Muscle layer of duodenum (tissue), 2 donors: ENCODE data around the gene ZNF444.

Source experiments
- H3K27ac ChIP-seq: one replicate; pipeline ENCODE4 v1.7.0; 2013; ENCODE audit warnings: mild to moderate bottlenecking, low read length
- H3K27me3 ChIP-seq: one replicate; pipeline ENCODE4 v1.7.0; 2013; ENCODE audit warnings: low read depth, mild to moderate bottlenecking, control low read depth, low read length
- H3K36me3 ChIP-seq, 2 donors: one replicate each; pipeline ENCODE4 v1.7.0; 2013; ENCODE audit warnings: low read length in 2 of 2, control low read depth in 1 of 2, mild to moderate bottlenecking in 1 of 2; ENCODE audit not compliant: insufficient read depth in 2 of 2, control insufficient read depth in 1 of 2
- H3K4me1 ChIP-seq, 2 donors: one replicate each; pipeline ENCODE4 v1.7.0; 2013; ENCODE audit warnings: low read length in 2 of 2, mild to moderate bottlenecking in 2 of 2, control low read depth in 1 of 2, moderate library complexity in 1 of 2; ENCODE audit not compliant: insufficient read depth in 2 of 2, control insufficient read depth in 1 of 2
- H3K4me3 ChIP-seq, 2 donors: one replicate each; pipeline ENCODE4 v1.7.0; 2013; ENCODE audit warnings: low read length in 2 of 2, low read depth in 1 of 2, mild to moderate bottlenecking in 1 of 2
- H3K9me3 ChIP-seq, 2 donors: one replicate each; pipeline ENCODE4 v1.7.0; 2013; ENCODE audit warnings: low read length in 2 of 2, control low read depth in 1 of 2, mild to moderate bottlenecking in 1 of 2; ENCODE audit not compliant: control insufficient read depth in 1 of 2
- donor health status: healthy.

The ZNF444 gene

DNA sequence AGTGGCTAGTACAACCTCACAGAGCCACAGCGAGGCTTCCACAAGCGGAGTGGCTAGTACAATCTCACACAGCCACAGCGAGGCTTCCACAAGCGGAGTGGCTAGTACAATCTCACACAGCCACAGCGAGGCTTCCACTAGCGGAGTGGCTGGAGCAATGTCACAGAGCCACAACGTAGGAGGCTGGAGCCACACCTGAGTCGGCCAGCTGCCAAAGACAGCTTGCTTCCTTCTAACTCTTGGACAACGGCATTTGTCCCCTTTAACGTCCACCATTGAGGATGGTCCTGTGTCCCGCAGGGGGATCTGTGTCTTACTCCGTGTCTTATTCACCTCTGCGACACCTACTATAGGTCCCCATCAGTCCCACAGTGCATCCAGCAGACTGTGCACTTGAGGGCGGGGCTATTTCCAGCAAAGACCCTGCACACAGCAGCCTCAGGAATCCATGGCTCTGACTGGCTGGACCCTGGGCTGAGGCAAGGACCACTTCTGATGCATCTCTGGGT, 23.7 kb upstream of the ZNF444 start:
- H3K9me3 ChIP-seq = no peaks in the 10 kb centered on the region
- H3K36me3 ChIP-seq = no peaks in the 10 kb centered on the region
- peaks cover 20 to 71% of the 10 kb centered on the region in 2 donors for H3K4me1 ChIP-seq
- no peak overlapping the region for H3K4me3 ChIP-seq
- H3K27ac ChIP-seq = no peak overlapping the region
- H3K27me3 ChIP-seq = no peaks in the 10 kb centered on the region

DNA sequence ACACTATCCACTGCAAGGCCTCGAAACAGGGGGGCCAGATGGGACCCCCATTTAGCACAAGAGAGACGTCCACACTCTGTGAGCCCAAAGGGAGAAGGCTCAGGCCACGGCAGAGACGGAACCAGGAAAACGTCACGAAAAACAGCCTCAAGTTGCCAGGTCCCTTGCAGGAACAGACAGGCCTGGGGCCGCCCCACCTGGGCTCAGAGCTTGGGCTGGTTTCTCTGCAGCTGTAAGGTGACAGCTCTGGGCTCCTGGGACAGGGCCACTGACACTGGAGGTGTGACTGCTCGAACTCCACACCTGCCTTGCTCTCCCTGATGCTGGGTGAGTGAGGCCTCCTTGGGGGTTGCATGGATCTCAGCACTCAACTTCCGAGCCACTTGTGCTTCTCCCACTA, 23.2 kb upstream of the ZNF444 start:
- peaks cover 17 to 66% of the 10 kb centered on the region in 2 donors for H3K4me1 ChIP-seq
- H3K9me3 ChIP-seq = no peaks in the 10 kb centered on the region
- H3K27ac ChIP-seq = no peak overlapping the region
- H3K27me3 ChIP-seq = no peaks in the 10 kb centered on the region
- no peak overlapping the region for H3K4me3 ChIP-seq
- H3K36me3 ChIP-seq = no peaks in the 10 kb centered on the region

DNA sequence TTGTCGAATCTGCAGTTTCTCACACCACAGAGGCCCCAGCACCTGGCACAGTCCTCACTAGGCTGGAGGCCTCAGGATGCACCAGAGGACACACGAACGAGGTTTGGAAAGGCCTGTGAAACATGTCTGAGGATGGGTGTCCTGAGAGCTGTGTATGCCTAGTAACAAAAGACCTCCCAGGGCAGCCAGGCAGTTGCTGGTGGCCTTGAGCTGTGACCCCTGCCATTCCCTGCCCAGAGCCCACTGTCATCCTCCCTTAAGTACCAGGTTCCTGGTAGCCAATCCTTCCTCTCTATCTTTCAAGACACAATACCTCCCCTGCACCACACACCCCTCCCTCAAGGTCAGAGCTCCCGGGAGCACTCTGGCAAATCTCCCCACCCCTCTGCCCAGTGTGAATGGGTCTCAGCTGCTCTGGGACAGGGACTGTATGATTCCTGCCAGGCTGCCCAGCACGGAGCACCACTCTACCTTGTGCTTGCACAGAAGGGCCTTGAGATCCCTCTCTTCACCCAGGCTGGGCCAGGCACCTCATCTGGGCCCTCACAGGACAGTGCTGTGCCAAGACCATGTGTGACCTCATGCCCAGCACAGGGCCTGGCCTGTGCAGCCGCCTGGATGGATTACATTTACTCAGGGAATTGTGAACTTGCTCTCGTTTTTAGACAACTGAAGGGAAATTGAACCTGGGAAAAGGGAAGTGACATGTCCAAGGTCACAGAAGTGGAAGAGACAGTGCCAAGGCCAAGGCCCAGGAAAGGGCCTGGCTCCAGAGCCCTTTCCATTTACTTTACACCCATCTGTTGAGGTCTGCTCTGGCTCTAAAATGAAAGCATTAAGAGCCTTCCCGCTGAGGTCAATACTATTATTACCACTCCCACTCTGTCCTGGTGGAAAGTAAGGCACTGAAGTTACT, 22.2 kb upstream of the ZNF444 start:
- Histone ChIP-seq H3K9me3 (no peaks in the 10 kb centered on the region), H3K36me3 (no peaks in the 10 kb centered on the region), H3K4me1 (peaks cover 14 to 57% of the 10 kb centered on the region in 2 donors), H3K27me3 (no peaks in the 10 kb centered on the region), H3K27ac (peak overlapping the region; percentile 96), H3K4me3 (peak overlapping the region; percentile 77 to 84)

DNA sequence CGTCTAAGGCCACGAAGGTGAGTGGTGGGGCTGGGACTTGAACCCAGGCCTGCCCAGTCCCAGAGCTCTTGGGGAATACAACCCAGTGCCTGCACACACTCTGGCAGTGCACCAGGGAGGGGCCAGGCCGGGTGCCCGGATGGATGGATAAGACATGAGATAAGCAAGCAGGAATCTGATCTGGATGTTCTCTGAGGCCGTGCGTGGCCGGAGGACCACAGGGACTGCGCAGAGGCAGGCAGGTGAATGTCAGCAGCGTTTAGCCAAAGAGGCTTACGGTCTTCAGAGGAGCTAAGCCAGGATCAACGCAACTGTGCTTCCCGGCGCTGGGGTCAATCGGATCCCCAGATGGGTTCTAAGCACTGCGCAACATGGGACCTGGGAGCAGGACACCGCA, 21.5 kb upstream of the ZNF444 start:
- Histone ChIP-seq H3K9me3 (no peaks in the 10 kb centered on the region), H3K4me3 (peak overlapping the region; percentile 77 to 84), H3K4me1 (peaks cover 14 to 51% of the 10 kb centered on the region in 2 donors), H3K36me3 (no peaks in the 10 kb centered on the region), H3K27me3 (no peaks in the 10 kb centered on the region), H3K27ac (peak overlapping the region; percentile 96)

DNA sequence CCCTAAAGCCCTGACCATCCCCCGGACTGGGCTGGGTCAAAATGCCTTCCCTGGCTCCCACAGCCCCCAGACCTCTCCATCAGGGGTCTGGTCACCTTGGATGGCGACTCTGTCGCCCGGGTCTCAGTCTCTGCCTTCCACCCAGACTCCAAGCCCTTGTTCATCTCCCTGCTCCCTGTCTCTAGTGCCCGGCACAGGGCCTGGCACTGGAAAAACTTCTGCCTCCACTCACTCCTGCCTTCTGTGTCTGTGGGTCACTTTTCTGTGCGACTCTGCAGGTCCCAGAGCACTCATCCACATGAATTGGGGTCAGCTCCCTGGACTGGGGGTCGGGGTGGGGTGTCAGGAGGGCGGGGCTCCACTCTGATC, 21.1 kb upstream of the ZNF444 start:
- Histone ChIP-seq H3K36me3 (no peaks in the 10 kb centered on the region), H3K9me3 (no peaks in the 10 kb centered on the region), H3K4me1 (peaks cover 14 to 47% of the 10 kb centered on the region in 2 donors), H3K27ac (peak overlapping the region; percentile 96), H3K27me3 (no peaks in the 10 kb centered on the region), H3K4me3 (peak overlapping the region; percentile 77 to 84)

DNA sequence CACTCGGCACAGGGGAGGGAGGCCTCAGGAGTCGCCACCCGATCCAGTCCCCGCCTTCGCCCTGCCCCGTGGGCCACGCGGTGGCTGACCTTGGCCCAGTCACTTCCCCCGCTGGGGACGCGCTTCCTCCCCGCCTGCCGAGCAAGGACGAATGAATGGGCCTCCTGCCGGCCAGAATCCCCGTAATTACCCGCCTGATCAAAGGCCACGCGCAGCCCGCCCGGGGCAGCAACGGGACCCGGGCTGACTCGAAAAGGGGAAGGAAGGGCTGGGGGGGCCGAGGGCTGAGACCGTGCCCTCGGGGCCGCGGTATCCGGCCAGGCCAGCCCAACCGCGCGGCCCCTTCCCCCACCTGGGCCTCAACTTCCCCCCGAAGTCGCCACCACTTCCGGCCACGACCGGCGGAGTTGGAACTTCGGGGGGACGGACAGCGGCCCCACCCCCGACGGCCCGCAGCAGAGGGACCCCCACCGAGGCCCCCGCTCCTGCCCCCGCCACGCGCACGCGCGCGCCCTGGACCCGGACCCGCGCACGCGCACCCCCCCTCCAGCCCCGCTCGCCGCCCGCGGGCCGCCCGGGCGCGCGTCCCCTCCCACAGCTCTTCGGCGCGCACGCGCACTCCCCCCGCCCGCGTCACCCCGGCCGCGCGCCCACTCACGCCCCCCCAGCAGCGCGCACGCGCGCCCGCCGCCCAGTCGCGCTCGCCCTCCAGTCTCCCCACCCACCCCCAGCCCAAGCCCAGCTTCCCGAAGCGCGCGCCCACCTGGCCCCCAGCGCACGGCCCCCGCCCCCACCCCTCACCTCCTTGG, 20.5 kb upstream of the ZNF444 start:
- Histone ChIP-seq H3K27me3 (no peaks in the 10 kb centered on the region), H3K27ac (peak overlapping the region; percentile 96), H3K4me1 (peaks cover 14 to 41% of the 10 kb centered on the region in 2 donors), H3K36me3 (no peaks in the 10 kb centered on the region), H3K9me3 (no peaks in the 10 kb centered on the region), H3K4me3 (peak overlapping the region; percentile 77 to 84)

DNA sequence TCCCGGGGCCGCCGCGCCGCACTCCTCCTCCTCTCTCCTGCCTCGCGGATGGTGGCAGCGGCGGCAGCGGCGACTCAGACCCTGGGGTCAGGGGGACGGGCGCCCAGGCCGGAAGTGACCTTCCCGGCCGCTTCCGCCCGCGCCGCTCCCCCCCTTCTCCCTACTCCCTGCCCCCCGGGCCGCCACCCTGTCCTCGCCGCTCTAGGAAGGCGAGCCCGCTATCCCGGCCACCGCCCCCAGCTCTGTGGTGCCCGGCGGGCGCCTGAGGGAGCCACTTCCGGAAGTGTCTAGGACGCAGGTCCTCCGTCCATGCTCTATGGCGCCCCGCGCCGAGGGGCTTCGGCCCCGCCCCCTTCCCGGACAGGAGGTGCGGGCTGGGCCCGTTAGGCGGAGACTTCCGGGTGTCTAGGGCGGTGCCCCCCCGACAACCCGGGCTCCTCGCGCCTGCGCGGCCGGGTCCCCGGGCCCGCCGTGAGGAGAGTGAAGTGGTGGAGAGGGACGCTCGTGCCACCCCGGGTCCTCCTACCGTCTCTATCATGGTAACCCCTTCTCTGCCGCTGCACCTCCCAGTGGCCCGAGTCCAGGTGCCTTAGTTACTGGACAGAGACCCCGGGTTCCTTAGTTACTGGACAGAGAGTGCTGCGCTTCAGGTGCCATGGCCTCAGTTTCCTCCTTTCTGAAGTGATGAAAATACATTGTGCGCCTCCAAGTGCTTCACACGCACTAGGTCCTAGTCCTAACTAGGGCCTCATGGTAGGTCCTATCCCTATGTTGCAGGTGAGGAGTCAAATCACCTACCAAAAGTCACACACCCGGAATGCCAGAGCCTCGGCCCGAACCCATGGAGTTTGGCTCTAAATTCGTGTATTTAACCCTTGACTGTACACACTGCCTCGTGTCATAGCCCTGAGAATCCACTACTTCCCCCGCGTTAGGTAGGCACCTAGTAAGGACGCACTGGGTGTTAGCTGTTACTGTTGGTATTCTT, 19.6 kb upstream of the ZNF444 start, which contains the start of gene ZNF787:
Gene ZNF787, minus strand, starts transcription at position 116 of the 988 bp plus-strand sequence. CDS start 18,078 bp downstream, outside the sequence.
- H3K27me3 ChIP-seq = no peaks in the 10 kb centered on the region

DNA sequence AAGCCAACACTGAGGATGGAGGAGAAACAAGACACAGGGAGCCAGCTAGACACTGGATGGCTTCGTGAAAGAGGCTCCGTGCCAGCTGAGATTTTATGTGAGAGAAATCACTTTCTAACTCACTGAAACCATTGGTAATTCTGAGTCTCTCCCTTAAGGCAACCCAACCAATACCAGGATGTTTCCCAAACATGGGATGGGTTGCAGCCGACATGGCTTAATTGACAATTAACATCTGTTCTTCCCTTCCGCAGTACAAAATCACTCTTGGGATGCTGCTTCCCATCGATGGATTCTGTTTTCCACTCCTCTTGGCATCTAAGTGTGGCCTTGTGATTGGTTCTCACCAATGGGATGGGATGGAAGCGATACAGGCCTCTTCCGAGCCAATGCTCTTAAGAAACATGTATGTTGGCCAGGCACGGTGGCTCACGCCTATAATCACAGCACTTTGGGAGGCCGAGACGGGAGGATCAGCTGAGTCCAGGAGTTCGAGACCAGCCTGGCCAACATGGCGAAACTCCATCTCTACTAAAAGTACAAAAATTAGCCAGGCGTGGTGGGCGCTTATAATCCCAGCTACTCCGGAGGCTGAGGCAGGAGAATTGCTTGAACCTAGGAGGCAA, 17.7 kb upstream of the ZNF444 start:
- Histone ChIP-seq H3K4me1 (peaks cover 14 to 22% of the 10 kb centered on the region in 2 donors), H3K27me3 (no peaks in the 10 kb centered on the region), H3K36me3 (no peaks in the 10 kb centered on the region), H3K4me3 (no peak overlapping the region), H3K27ac (no peak overlapping the region), H3K9me3 (no peaks in the 10 kb centered on the region)

More for the DNA sequence above, 19.6 kb upstream of the ZNF444 start, which contains the start of gene ZNF787:
- Histone ChIP-seq H3K9me3 (no peaks in the 10 kb centered on the region), H3K4me3 (peak within 1 kb of the TSS; percentile 77 to 84), H3K27ac (peak within 1 kb of the TSS; percentile 96), H3K36me3 (no peaks in the 10 kb centered on the region), H3K4me1 (peaks cover 14 to 40% of the 10 kb centered on the region in 2 donors)

DNA sequence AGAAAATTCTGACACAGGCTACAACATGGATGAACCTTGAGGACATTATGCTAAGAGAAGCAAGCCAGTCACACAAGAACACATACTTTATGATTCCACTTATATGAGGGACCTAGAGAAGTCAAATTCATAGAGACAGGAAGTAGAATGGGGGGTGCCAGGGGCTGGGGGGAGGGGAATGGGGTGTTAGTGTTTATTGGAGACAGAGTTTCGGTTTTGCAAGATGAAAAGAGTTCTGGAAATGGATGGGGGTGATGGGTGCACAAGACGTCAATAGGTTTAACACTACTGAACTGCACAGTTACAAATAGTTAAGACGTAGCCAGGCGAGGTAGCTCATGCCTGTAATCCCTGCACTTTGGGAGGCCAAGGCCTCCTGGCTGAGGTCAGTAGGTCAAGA, 16.5 kb upstream of the ZNF444 start:
- H3K4me1 ChIP-seq = peaks cover 6 to 10% of the 10 kb centered on the region in 2 donors
- no peaks in the 10 kb centered on the region for H3K9me3 ChIP-seq
- H3K36me3 ChIP-seq = no peaks in the 10 kb centered on the region
- no peak overlapping the region for H3K27ac ChIP-seq
- H3K27me3 ChIP-seq = no peaks in the 10 kb centered on the region
- H3K4me3 ChIP-seq = no peak overlapping the region
